WTC11 (cell line): ENCODE results near the gene NRG3.

ENCODE experiments used
- FOXP1 ChIP-seq: sonication (generic); formaldehyde crosslinking; IDR thresholded peaks from 2 replicates; pipeline ENCODE4 v1.8.0; 2022; ENCODE audit warnings: missing genetic modification reagents, mild to moderate bottlenecking, moderate library complexity, borderline replicate concordance
- NR3C1 ChIP-seq: sonication (generic); formaldehyde crosslinking; conservative IDR thresholded peaks from 2 replicates; pipeline ENCODE4 v1.8.1; 2023; ENCODE audit warnings: low read depth, mild to moderate bottlenecking, missing genetic modification reagents
- SMAD4 ChIP-seq: sonication (generic); formaldehyde crosslinking; IDR thresholded peaks from 2 replicates; pipeline ENCODE4 v1.8.0; 2022; ENCODE audit warnings: mild to moderate bottlenecking, missing genetic modification reagents
- ZBTB21 ChIP-seq: sonication (generic); formaldehyde crosslinking; IDR thresholded peaks from 2 replicates; pipeline ENCODE4 v1.8.1; 2023; ENCODE audit warnings: mild to moderate bottlenecking, missing genetic modification reagents, borderline replicate concordance
- ZNF138 ChIP-seq: sonication (generic); formaldehyde crosslinking; conservative IDR thresholded peaks from 2 replicates; pipeline ENCODE4 v1.8.1; 2022; ENCODE audit warnings: mild to moderate bottlenecking, moderate library complexity, missing genetic modification reagents
- ZNF396 ChIP-seq: fragments of 250-450 bp; sonication (Bioruptor Pico); IDR thresholded peaks from 2 replicates; pipeline ENCODE4 v1.8.0; 2021; ENCODE audit warnings: mild to moderate bottlenecking, moderate library complexity, borderline replicate concordance
- TF ChIP-seq, protein P1 (sequence below): sonication (generic); formaldehyde crosslinking; IDR thresholded peaks from 2 replicates; pipeline ENCODE4 v1.8.1; 2023; ENCODE audit warnings: mild to moderate bottlenecking, missing genetic modification reagents, borderline replicate concordance
- TF ChIP-seq, protein P2 (sequence below): fragments of 200-600 bp; IDR thresholded peaks from 2 replicates; pipeline ENCODE4 v1.8.0; 2022; ENCODE audit warnings: antibody characterized with exemption
- TF ChIP-seq, protein P3 (sequence below): sonication (generic); formaldehyde crosslinking; IDR thresholded peaks from 2 replicates; pipeline ENCODE4 v1.8.0; 2022; ENCODE audit warnings: mild to moderate bottlenecking, missing genetic modification reagents
- TF ChIP-seq, protein P4 (sequence below): fragments of 250-450 bp; sonication (Bioruptor Pico); IDR thresholded peaks from 2 replicates; pipeline ENCODE4 v1.9.0; 2021; ENCODE audit warnings: mild to moderate bottlenecking
- TF ChIP-seq, protein P5 (sequence below): sonication (generic); formaldehyde crosslinking; IDR thresholded peaks from 2 replicates; pipeline ENCODE4 v1.8.1; 2023; ENCODE audit warnings: mild to moderate bottlenecking, missing genetic modification reagents
- TF ChIP-seq, protein P6 (sequence below): sonication (generic); formaldehyde crosslinking; IDR thresholded peaks from 2 replicates; pipeline ENCODE4 v1.8.1; 2022; ENCODE audit warnings: mild to moderate bottlenecking, missing genetic modification reagents, moderate library complexity, borderline replicate concordance
- TF ChIP-seq, protein P7 (sequence below): sonication (generic); formaldehyde crosslinking; IDR thresholded peaks from 2 replicates; pipeline ENCODE4 v1.8.1; 2023; ENCODE audit warnings: mild to moderate bottlenecking, missing genetic modification reagents, moderate library complexity

DNA sequence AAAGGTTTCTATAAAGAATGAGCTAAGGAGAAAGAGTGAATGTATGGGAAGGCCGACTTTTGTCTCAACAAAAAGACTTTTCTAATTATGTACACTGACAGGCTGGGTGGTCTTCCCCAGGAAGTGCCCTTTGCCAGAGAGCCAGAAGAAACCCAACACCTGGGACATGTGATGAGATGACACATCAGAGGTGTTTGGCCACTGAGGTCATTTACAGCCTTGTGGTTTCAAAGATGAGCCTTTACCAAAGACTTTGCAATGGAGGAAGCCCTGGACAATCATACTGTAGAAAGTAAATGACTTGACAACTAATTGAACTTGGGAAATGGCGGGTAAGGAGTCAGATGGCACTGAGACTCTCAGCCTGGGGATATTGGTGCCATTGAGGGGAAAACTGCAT lies 3.4 kb upstream of the NRG3 start:
- TF ChIP-seq, protein P1, sequence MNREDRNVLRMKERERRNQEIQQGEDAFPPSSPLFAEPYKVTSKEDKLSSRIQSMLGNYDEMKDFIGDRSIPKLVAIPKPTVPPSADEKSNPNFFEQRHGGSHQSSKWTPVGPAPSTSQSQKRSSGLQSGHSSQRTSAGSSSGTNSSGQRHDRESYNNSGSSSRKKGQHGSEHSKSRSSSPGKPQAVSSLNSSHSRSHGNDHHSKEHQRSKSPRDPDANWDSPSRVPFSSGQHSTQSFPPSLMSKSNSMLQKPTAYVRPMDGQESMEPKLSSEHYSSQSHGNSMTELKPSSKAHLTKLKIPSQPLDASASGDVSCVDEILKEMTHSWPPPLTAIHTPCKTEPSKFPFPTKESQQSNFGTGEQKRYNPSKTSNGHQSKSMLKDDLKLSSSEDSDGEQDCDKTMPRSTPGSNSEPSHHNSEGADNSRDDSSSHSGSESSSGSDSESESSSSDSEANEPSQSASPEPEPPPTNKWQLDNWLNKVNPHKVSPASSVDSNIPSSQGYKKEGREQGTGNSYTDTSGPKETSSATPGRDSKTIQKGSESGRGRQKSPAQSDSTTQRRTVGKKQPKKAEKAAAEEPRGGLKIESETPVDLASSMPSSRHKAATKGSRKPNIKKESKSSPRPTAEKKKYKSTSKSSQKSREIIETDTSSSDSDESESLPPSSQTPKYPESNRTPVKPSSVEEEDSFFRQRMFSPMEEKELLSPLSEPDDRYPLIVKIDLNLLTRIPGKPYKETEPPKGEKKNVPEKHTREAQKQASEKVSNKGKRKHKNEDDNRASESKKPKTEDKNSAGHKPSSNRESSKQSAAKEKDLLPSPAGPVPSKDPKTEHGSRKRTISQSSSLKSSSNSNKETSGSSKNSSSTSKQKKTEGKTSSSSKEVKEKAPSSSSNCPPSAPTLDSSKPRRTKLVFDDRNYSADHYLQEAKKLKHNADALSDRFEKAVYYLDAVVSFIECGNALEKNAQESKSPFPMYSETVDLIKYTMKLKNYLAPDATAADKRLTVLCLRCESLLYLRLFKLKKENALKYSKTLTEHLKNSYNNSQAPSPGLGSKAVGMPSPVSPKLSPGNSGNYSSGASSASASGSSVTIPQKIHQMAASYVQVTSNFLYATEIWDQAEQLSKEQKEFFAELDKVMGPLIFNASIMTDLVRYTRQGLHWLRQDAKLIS (CRISPR knock-in tag): no peak
- TF ChIP-seq, protein P2, sequence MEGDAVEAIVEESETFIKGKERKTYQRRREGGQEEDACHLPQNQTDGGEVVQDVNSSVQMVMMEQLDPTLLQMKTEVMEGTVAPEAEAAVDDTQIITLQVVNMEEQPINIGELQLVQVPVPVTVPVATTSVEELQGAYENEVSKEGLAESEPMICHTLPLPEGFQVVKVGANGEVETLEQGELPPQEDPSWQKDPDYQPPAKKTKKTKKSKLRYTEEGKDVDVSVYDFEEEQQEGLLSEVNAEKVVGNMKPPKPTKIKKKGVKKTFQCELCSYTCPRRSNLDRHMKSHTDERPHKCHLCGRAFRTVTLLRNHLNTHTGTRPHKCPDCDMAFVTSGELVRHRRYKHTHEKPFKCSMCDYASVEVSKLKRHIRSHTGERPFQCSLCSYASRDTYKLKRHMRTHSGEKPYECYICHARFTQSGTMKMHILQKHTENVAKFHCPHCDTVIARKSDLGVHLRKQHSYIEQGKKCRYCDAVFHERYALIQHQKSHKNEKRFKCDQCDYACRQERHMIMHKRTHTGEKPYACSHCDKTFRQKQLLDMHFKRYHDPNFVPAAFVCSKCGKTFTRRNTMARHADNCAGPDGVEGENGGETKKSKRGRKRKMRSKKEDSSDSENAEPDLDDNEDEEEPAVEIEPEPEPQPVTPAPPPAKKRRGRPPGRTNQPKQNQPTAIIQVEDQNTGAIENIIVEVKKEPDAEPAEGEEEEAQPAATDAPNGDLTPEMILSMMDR: no peak
- TF ChIP-seq, protein P3, sequence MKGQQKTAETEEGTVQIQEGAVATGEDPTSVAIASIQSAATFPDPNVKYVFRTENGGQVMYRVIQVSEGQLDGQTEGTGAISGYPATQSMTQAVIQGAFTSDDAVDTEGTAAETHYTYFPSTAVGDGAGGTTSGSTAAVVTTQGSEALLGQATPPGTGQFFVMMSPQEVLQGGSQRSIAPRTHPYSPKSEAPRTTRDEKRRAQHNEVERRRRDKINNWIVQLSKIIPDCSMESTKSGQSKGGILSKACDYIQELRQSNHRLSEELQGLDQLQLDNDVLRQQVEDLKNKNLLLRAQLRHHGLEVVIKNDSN: no peak
- TF ChIP-seq ZNF396 (CRISPR knock-in tag) (no peak), FOXP1 (CRISPR knock-in tag) (no peak), ZBTB21 (CRISPR knock-in tag) (no peak), NR3C1 (CRISPR knock-in tag) (no peak), SMAD4 (CRISPR knock-in tag) (no peak), ZNF138 (CRISPR knock-in tag) (no peak)
- TF ChIP-seq, protein P4, sequence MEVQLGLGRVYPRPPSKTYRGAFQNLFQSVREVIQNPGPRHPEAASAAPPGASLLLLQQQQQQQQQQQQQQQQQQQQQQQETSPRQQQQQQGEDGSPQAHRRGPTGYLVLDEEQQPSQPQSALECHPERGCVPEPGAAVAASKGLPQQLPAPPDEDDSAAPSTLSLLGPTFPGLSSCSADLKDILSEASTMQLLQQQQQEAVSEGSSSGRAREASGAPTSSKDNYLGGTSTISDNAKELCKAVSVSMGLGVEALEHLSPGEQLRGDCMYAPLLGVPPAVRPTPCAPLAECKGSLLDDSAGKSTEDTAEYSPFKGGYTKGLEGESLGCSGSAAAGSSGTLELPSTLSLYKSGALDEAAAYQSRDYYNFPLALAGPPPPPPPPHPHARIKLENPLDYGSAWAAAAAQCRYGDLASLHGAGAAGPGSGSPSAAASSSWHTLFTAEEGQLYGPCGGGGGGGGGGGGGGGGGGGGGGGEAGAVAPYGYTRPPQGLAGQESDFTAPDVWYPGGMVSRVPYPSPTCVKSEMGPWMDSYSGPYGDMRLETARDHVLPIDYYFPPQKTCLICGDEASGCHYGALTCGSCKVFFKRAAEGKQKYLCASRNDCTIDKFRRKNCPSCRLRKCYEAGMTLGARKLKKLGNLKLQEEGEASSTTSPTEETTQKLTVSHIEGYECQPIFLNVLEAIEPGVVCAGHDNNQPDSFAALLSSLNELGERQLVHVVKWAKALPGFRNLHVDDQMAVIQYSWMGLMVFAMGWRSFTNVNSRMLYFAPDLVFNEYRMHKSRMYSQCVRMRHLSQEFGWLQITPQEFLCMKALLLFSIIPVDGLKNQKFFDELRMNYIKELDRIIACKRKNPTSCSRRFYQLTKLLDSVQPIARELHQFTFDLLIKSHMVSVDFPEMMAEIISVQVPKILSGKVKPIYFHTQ (CRISPR knock-in tag): no peak
- TF ChIP-seq, protein P5, sequence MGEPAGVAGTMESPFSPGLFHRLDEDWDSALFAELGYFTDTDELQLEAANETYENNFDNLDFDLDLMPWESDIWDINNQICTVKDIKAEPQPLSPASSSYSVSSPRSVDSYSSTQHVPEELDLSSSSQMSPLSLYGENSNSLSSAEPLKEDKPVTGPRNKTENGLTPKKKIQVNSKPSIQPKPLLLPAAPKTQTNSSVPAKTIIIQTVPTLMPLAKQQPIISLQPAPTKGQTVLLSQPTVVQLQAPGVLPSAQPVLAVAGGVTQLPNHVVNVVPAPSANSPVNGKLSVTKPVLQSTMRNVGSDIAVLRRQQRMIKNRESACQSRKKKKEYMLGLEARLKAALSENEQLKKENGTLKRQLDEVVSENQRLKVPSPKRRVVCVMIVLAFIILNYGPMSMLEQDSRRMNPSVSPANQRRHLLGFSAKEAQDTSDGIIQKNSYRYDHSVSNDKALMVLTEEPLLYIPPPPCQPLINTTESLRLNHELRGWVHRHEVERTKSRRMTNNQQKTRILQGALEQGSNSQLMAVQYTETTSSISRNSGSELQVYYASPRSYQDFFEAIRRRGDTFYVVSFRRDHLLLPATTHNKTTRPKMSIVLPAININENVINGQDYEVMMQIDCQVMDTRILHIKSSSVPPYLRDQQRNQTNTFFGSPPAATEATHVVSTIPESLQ (CRISPR knock-in tag): no peak
- TF ChIP-seq, protein P6, sequence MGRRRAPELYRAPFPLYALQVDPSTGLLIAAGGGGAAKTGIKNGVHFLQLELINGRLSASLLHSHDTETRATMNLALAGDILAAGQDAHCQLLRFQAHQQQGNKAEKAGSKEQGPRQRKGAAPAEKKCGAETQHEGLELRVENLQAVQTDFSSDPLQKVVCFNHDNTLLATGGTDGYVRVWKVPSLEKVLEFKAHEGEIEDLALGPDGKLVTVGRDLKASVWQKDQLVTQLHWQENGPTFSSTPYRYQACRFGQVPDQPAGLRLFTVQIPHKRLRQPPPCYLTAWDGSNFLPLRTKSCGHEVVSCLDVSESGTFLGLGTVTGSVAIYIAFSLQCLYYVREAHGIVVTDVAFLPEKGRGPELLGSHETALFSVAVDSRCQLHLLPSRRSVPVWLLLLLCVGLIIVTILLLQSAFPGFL (CRISPR knock-in tag): no peak
- TF ChIP-seq, protein P7, sequence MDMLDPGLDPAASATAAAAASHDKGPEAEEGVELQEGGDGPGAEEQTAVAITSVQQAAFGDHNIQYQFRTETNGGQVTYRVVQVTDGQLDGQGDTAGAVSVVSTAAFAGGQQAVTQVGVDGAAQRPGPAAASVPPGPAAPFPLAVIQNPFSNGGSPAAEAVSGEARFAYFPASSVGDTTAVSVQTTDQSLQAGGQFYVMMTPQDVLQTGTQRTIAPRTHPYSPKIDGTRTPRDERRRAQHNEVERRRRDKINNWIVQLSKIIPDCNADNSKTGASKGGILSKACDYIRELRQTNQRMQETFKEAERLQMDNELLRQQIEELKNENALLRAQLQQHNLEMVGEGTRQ (CRISPR knock-in tag): no peak
